ENCODE data around the gene SOX6. TPM values are rescaled to one million over a fixed set of nuclear protein-coding genes. Genes with fewer than 3 reads are reported as not detected.

SOX6 gene
- total and polyA plus RNA-seq, 2 experiments from 2014 or later = 0.03 to 0.66 TPM

DNA sequence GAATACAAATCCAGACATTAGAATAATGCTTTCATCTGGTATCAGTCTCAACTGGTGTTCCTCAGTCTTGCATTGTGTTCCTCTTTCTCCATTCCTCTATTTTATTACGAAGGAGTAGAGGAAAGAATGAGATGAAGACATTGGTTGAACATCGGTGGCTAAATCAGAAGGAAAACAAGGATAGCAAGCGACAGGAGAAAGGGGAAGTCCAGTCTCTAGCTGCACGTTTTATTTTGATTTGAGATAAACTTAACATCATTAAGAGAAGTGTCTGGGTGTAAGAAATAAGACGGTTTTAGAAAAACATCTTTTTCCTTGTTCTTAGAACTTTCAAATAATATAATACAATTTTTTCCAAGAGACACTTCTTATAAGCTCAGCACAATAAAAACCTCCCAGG, 6.2 kb downstream of the SOX6 start:
- Mint-ChIP-seq H3K27me3 (ENCODE audit: insufficient read depth, low read depth, poor library complexity) (no peaks in the 10 kb centered on the region), H3K4me1 (peaks cover 17% of the 10 kb centered on the region; the same call in 2 of the 3 replicates), H3K4me3 (no peak overlapping the region), H3K27ac (no peak overlapping the region), H3K9me3 (no peaks in the 10 kb centered on the region), H3K36me3 (ENCODE audit: low read depth) (no peaks in the 10 kb centered on the region)
- ATAC-seq (no peak), DNase-seq (ENCODE audit: low spot score) (no peak)
- H3K4me1 ChIP-seq (ENCODE audit: insufficient read depth) = peaks cover 18% of the 10 kb centered on the region; the same call in 1 of the 2 replicates
- no peaks in the 10 kb centered on the region for H3K79me2 ChIP-seq (replicated peaks; ENCODE audit: insufficient read depth)
- H3K9me2 ChIP-seq (ENCODE audit: insufficient read depth) = no peaks in the 10 kb centered on the region
- no peak overlapping the region for H3K4me2 ChIP-seq
- H3K27me3 ChIP-seq (ENCODE audit: insufficient read depth) = no peaks in the 10 kb centered on the region
- H3K4me3 ChIP-seq = no peak overlapping the region
- no peaks in the 10 kb centered on the region for H4K20me1 ChIP-seq (replicated peaks; ENCODE audit: insufficient read depth)
- no peak overlapping the region for H2AFZ ChIP-seq
- H3F3A ChIP-seq (replicated peaks; ENCODE audit: low read depth) = no peaks in the 10 kb centered on the region
- H3K36me3 ChIP-seq (ENCODE audit: insufficient read depth) = no peaks in the 10 kb centered on the region
- TF ChIP-seq STAT1 (IDR thresholded peaks at IDR 0.05; ENCODE audit: unreplicated experiment) (no peak), POLR2AphosphoS5 (IDR thresholded peaks at IDR 0.05; ENCODE audit: low read depth) (no peak)
- TF ChIP-seq, protein P1, sequence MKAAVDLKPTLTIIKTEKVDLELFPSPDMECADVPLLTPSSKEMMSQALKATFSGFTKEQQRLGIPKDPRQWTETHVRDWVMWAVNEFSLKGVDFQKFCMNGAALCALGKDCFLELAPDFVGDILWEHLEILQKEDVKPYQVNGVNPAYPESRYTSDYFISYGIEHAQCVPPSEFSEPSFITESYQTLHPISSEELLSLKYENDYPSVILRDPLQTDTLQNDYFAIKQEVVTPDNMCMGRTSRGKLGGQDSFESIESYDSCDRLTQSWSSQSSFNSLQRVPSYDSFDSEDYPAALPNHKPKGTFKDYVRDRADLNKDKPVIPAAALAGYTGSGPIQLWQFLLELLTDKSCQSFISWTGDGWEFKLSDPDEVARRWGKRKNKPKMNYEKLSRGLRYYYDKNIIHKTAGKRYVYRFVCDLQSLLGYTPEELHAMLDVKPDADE (IDR thresholded peaks at IDR 0.05) = no peak
- H3K27ac ChIP-seq (ENCODE audit: low read depth) = no peak overlapping the region

DNA sequence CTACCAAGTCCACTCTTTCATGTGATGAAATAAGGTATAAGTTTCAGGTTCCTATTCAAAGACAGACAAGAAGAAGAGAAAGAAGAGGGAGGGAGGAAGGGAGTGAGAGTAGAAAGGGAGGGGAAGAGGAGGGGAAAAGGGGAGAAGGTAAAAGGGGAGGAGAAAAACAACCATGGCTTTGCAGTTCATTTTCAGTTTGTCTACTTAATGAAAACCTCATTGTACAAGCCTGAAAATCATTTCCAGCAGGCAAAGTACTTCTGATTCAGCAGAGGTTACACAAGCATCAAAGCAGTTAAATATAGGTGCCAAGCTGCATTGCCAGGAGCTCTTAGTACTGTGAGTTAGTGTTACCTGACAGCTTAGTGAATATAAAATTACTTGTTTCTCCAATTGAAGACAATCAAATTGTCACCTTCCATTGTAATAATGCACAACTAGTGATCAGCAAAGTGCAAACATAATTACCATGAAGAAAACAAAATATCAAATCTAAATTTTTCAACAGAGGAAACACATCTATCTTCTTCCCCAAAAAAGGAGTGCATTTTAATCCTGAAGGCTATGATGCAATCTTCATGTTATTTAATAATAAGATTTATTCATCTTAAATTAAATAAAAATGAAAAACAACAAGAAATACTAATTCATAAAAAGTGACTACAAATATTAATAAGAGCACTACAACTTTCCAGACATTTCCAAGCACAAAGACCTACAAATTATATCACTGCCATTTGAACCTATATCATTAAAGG, 8.2 kb downstream of the SOX6 start:
- no peaks in the 10 kb centered on the region for H3K27me3 Mint-ChIP-seq (ENCODE audit: insufficient read depth, low read depth, poor library complexity)
- no peaks in the 10 kb centered on the region for H3K9me3 Mint-ChIP-seq
- H3K27ac ChIP-seq (ENCODE audit: low read depth) = no peak overlapping the region
- no peaks in the 10 kb centered on the region for H3K4me1 ChIP-seq (ENCODE audit: insufficient read depth)
- H3K4me2 ChIP-seq = no peak overlapping the region
- no peak overlapping the region for H3K4me3 Mint-ChIP-seq
- ATAC-seq = no peak
- no peaks in the 10 kb centered on the region for H3K27me3 ChIP-seq (ENCODE audit: insufficient read depth)
- no peaks in the 10 kb centered on the region for H3K36me3 Mint-ChIP-seq (ENCODE audit: low read depth)
- no peak overlapping the region for H2AFZ ChIP-seq
- no peak for DNase-seq (ENCODE audit: low spot score)
- no peaks in the 10 kb centered on the region for H3F3A ChIP-seq (replicated peaks; ENCODE audit: low read depth)
- no peak overlapping the region for H3K27ac Mint-ChIP-seq
- no peaks in the 10 kb centered on the region for H3K79me2 ChIP-seq (replicated peaks; ENCODE audit: insufficient read depth)
- no peaks in the 10 kb centered on the region for H3K36me3 ChIP-seq (ENCODE audit: insufficient read depth)
- no peak overlapping the region for H3K4me3 ChIP-seq
- peaks cover 2% of the 10 kb centered on the region; the same call in 1 of the 3 replicates for H3K4me1 Mint-ChIP-seq
- H4K20me1 ChIP-seq (replicated peaks; ENCODE audit: insufficient read depth) = no peaks in the 10 kb centered on the region
- H3K9me2 ChIP-seq (ENCODE audit: insufficient read depth) = no peaks in the 10 kb centered on the region
- TF ChIP-seq, protein P2, sequence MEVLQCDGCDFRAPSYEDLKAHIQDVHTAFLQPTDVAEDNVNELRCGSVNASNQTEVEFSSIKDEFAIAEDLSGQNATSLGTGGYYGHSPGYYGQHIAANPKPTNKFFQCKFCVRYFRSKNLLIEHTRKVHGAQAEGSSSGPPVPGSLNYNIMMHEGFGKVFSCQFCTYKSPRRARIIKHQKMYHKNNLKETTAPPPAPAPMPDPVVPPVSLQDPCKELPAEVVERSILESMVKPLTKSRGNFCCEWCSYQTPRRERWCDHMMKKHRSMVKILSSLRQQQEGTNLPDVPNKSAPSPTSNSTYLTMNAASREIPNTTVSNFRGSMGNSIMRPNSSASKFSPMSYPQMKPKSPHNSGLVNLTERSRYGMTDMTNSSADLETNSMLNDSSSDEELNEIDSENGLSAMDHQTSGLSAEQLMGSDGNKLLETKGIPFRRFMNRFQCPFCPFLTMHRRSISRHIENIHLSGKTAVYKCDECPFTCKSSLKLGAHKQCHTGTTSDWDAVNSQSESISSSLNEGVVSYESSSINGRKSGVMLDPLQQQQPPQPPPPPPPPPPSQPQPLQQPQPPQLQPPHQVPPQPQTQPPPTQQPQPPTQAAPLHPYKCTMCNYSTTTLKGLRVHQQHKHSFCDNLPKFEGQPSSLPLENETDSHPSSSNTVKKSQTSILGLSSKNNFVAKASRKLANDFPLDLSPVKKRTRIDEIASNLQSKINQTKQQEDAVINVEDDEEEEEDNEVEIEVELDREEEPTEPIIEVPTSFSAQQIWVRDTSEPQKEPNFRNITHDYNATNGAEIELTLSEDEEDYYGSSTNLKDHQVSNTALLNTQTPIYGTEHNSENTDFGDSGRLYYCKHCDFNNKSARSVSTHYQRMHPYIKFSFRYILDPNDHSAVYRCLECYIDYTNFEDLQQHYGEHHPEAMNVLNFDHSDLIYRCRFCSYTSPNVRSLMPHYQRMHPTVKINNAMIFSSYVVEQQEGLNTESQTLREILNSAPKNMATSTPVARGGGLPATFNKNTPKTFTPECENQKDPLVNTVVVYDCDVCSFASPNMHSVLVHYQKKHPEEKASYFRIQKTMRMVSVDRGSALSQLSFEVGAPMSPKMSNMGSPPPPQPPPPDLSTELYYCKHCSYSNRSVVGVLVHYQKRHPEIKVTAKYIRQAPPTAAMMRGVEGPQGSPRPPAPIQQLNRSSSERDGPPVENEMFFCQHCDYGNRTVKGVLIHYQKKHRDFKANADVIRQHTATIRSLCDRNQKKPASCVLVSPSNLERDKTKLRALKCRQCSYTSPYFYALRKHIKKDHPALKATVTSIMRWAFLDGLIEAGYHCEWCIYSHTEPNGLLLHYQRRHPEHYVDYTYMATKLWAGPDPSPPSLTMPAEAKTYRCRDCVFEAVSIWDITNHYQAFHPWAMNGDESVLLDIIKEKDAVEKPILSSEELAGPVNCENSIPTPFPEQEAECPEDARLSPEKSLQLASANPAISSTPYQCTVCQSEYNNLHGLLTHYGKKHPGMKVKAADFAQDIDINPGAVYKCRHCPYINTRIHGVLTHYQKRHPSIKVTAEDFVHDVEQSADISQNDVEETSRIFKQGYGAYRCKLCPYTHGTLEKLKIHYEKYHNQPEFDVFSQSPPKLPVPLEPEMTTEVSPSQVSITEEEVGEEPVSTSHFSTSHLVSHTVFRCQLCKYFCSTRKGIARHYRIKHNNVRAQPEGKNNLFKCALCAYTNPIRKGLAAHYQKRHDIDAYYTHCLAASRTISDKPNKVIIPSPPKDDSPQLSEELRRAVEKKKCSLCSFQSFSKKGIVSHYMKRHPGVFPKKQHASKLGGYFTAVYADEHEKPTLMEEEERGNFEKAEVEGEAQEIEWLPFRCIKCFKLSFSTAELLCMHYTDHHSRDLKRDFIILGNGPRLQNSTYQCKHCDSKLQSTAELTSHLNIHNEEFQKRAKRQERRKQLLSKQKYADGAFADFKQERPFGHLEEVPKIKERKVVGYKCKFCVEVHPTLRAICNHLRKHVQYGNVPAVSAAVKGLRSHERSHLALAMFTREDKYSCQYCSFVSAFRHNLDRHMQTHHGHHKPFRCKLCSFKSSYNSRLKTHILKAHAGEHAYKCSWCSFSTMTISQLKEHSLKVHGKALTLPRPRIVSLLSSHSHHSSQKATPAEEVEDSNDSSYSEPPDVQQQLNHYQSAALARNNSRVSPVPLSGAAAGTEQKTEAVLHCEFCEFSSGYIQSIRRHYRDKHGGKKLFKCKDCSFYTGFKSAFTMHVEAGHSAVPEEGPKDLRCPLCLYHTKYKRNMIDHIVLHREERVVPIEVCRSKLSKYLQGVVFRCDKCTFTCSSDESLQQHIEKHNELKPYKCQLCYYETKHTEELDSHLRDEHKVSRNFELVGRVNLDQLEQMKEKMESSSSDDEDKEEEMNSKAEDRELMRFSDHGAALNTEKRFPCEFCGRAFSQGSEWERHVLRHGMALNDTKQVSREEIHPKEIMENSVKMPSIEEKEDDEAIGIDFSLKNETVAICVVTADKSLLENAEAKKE (CRISPR knock-in tag; IDR thresholded peaks at IDR 0.05) = no peak
- TF ChIP-seq NANOG (IDR thresholded peaks at IDR 0.05; ENCODE audit: borderline replicate concordance) (no peak), JUNB (IDR thresholded peaks at IDR 0.05; ENCODE audit: unreplicated experiment) (no peak), POLR2AphosphoS5 (IDR thresholded peaks at IDR 0.05; ENCODE audit: low read depth) (no peak), ZNF331 (CRISPR knock-in tag; IDR thresholded peaks at IDR 0.05; ENCODE audit: low read depth) (no peak), STAT1 (IDR thresholded peaks at IDR 0.05; ENCODE audit: unreplicated experiment) (no peak)
- TF ChIP-seq, protein P3, sequence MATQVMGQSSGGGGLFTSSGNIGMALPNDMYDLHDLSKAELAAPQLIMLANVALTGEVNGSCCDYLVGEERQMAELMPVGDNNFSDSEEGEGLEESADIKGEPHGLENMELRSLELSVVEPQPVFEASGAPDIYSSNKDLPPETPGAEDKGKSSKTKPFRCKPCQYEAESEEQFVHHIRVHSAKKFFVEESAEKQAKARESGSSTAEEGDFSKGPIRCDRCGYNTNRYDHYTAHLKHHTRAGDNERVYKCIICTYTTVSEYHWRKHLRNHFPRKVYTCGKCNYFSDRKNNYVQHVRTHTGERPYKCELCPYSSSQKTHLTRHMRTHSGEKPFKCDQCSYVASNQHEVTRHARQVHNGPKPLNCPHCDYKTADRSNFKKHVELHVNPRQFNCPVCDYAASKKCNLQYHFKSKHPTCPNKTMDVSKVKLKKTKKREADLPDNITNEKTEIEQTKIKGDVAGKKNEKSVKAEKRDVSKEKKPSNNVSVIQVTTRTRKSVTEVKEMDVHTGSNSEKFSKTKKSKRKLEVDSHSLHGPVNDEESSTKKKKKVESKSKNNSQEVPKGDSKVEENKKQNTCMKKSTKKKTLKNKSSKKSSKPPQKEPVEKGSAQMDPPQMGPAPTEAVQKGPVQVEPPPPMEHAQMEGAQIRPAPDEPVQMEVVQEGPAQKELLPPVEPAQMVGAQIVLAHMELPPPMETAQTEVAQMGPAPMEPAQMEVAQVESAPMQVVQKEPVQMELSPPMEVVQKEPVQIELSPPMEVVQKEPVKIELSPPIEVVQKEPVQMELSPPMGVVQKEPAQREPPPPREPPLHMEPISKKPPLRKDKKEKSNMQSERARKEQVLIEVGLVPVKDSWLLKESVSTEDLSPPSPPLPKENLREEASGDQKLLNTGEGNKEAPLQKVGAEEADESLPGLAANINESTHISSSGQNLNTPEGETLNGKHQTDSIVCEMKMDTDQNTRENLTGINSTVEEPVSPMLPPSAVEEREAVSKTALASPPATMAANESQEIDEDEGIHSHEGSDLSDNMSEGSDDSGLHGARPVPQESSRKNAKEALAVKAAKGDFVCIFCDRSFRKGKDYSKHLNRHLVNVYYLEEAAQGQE (IDR thresholded peaks at IDR 0.05; ENCODE audit: unreplicated experiment) = no peak
- TF ChIP-seq, protein P1 (IDR thresholded peaks at IDR 0.05) = no peak

Measured in GM23338 (cell line).